Activated CD4-positive, alpha-beta T cell treated with anti-CD3 and anti-CD28 coated beads for 4 hours (primary cell): ENCODE data around the gene PRCC.

Source experiments
- DNase-seq, 2 donors: peaks; one replicate each; pipeline ENCODE4 v3.0.0-alpha.2; 2020

The PRCC gene

GRCh38 chr1:156816561-156817328 is 49.4 kb downstream of the PRCC start, which contains the start of gene SH2D2A:
SH2D2A (minus strand) TSS chr1:156816848; CDS start chr1:156816708, 140 bp downstream.
- peak; percentile 96 to 97 for DNase-seq

- DNase-seq, result peak; percentile 48 to 50
Measured at GRCh38 chr1:156821801-156822200, 54.5 kb downstream of the PRCC start.

GRCh38 chr1:156822680-156823079 is 55.3 kb downstream of the PRCC start:
- DNase-seq, result no peak

GRCh38 chr1:156823210-156823790 is 56.0 kb downstream of the PRCC start:
- DNase-seq, result no peak

GRCh38 chr1:156826630-156827029 is 59.3 kb downstream of the PRCC start:
- no peak for DNase-seq

GRCh38 chr1:156828400-156829124 is 61.2 kb downstream of the PRCC start:
- no peak for DNase-seq

GRCh38 chr1:156832434-156832833 is 65.1 kb downstream of the PRCC start:
- DNase-seq, result no peak

- DNase-seq, result no peak
Measured at GRCh38 chr1:156833603-156834002, 66.3 kb downstream of the PRCC start.

GRCh38 chr1:156834322-156834721 is 67.0 kb downstream of the PRCC start:
- DNase-seq, result no peak

- peak in 1 of 2 donors; percentile 26 for DNase-seq
Measured at GRCh38 chr1:156836041-156836654, 68.8 kb downstream of the PRCC start.

- DNase-seq, result no peak
Measured at GRCh38 chr1:156836892-156837291, 69.6 kb downstream of the PRCC start.

GRCh38 chr1:156838972-156839371 is 71.6 kb downstream of the PRCC start:
- peak; percentile 38 to 55 for DNase-seq

- no peak for DNase-seq
Measured at GRCh38 chr1:156839426-156840109, 72.2 kb downstream of the PRCC start.

GRCh38 chr1:156840186-156840897 is 73.0 kb downstream of the PRCC start:
- DNase-seq, result no peak

GRCh38 chr1:156840898-156841279 is 73.6 kb downstream of the PRCC start:
- no peak for DNase-seq

GRCh38 chr1:156841295-156841855 is 74.0 kb downstream of the PRCC start:
- DNase-seq, result no peak

GRCh38 chr1:156842618-156843300 is 75.4 kb downstream of the PRCC start:
- no peak for DNase-seq

- no peak for DNase-seq
Measured at GRCh38 chr1:156844102-156844501, 76.8 kb downstream of the PRCC start.

- no peak for DNase-seq
Measured at GRCh38 chr1:156844638-156845037, 77.3 kb downstream of the PRCC start.

GRCh38 chr1:156845055-156845952 is 78.0 kb downstream of the PRCC start:
- peak; percentile 38 to 39 for DNase-seq
